Neuronal stem cell (in vitro differentiated cells): ENCODE measurements around the gene TMED9.

Experiments
- DNase-seq: peaks from one replicate; pipeline ENCODE4 v3.0.0-alpha.2; 2013; ENCODE audit warnings: low spot score
- H2AFZ ChIP-seq: one replicate; pipeline ENCODE4 v1.6.1; 2013; ENCODE audit warnings: mild to moderate bottlenecking, low read length, inconsistent platforms
- H2AK5ac ChIP-seq: 2 replicates; pipeline ENCODE4 v1.6.1; 2013; ENCODE audit warnings: low read depth, mild to moderate bottlenecking, inconsistent platforms, low read length, moderate library complexity, mixed read lengths
- H2BK120ac ChIP-seq: 2 replicates; pipeline ENCODE4 v1.6.1; 2013; ENCODE audit warnings: low read depth, mild to moderate bottlenecking, inconsistent platforms, low read length, moderate library complexity, mixed read lengths
- H2BK12ac ChIP-seq: one replicate; pipeline ENCODE4 v1.6.1; 2013; ENCODE audit warnings: low read length, inconsistent platforms
- H2BK15ac ChIP-seq: 2 replicates; pipeline ENCODE4 v1.6.1; 2013; ENCODE audit warnings: mild to moderate bottlenecking, low read length, inconsistent platforms, mixed read lengths
- H2BK5ac ChIP-seq: one replicate; pipeline ENCODE4 v1.6.1; 2013; ENCODE audit warnings: inconsistent platforms, mild to moderate bottlenecking, low read length, moderate library complexity
- H3K14ac ChIP-seq: one replicate; pipeline ENCODE4 v1.6.1; 2013; ENCODE audit warnings: low read length, inconsistent platforms
- H3K18ac ChIP-seq: 2 replicates; pipeline ENCODE4 v1.6.1; 2013; ENCODE audit warnings: low read length, inconsistent platforms
- H3K23ac ChIP-seq: 2 replicates; pipeline ENCODE4 v1.6.1; 2013; ENCODE audit warnings: low read depth, mild to moderate bottlenecking, mixed read lengths, low read length, inconsistent platforms; ENCODE audit not compliant: poor library complexity
- H3K27ac ChIP-seq: replicated peaks from 3 replicates; pipeline ENCODE4 v1.5.1; 2013; ENCODE audit warnings: low read length, inconsistent platforms
- H3K27me3 ChIP-seq, 3 experiments: 2 replicates each; pipeline ENCODE4 v1.6.1; 2013; ENCODE audit warnings: low read length in 3 of 3, mild to moderate bottlenecking in 2 of 3, inconsistent platforms in 1 of 3, low read depth in 1 of 3, mixed read lengths in 1 of 3, moderate library complexity in 1 of 3; ENCODE audit not compliant: control insufficient read depth in 3 of 3, insufficient read depth in 3 of 3
- H3K36me3 ChIP-seq, 2 donors: replicated peaks in 1 of 2; 2 replicates each; pipeline ENCODE4 v1.6.1; 2013; ENCODE audit warnings: low read length in 2 of 2; ENCODE audit not compliant: control insufficient read depth in 2 of 2, insufficient read depth in 2 of 2
- H3K4ac ChIP-seq: 2 replicates; pipeline ENCODE4 v1.6.1; 2013; ENCODE audit warnings: inconsistent platforms, mild to moderate bottlenecking, low read length, moderate library complexity
- H3K4me1 ChIP-seq, 2 donors: 1 replicate in 1 of 2; 2 replicates in 1 of 2; pipeline ENCODE4 v1.6.1; 2013; ENCODE audit warnings: low read length in 2 of 2, low read depth in 1 of 2; ENCODE audit not compliant: control insufficient read depth in 2 of 2, insufficient read depth in 1 of 2
- H3K4me2 ChIP-seq: one replicate; pipeline ENCODE4 v1.6.1; 2013; ENCODE audit warnings: mild to moderate bottlenecking, low read length, inconsistent platforms; ENCODE audit not compliant: insufficient read depth, poor library complexity, severe bottlenecking
- H3K4me3 ChIP-seq, 2 donors: 2 replicates each; pipeline ENCODE4 v1.5.1; 2013; ENCODE audit warnings: low read length in 2 of 2, mild to moderate bottlenecking in 2 of 2, inconsistent platforms in 1 of 2, moderate library complexity in 1 of 2
- H3K79me1 ChIP-seq: one replicate; pipeline ENCODE4 v1.6.1; 2013; ENCODE audit warnings: low read depth, mild to moderate bottlenecking, inconsistent platforms, low read length, moderate library complexity
- H3K9ac ChIP-seq: one replicate; pipeline ENCODE4 v1.6.1; 2013; ENCODE audit warnings: mild to moderate bottlenecking, low read depth, low read length, inconsistent platforms; ENCODE audit not compliant: poor library complexity
- H3K9me3 ChIP-seq, 2 donors: replicated peaks in 1 of 2; 2 replicates each; pipeline versions ENCODE3 to v1.6.1; 2013; ENCODE audit warnings: low read length in 2 of 2, mild to moderate bottlenecking in 2 of 2, inconsistent platforms in 1 of 2, low read depth in 1 of 2, mixed read lengths in 1 of 2, moderate library complexity in 1 of 2; ENCODE audit not compliant: control insufficient read depth in 2 of 2, insufficient read depth in 1 of 2
- H4K8ac ChIP-seq: one replicate; pipeline ENCODE4 v1.6.1; 2013; ENCODE audit warnings: low read depth, mild to moderate bottlenecking, inconsistent platforms, low read length, moderate library complexity
- H4K91ac ChIP-seq: one replicate; pipeline ENCODE4 v1.6.1; 2013; ENCODE audit warnings: low read length, low read depth, mild to moderate bottlenecking, inconsistent platforms; ENCODE audit not compliant: poor library complexity
- WGBS, 2 donors: extraction: QIAGEN DNeasy Blood & Tissue Kit; methylation state at CpG; one replicate each; pipeline ENCODE4 v1.1.7; 2013; ENCODE audit warnings: missing lambda C conversion rate in 2 of 2, mixed read lengths in 1 of 2; ENCODE audit not compliant: insufficient read length in 2 of 2, insufficient replicate concordance in 1 of 2; ENCODE audit errors: extremely low coverage in 2 of 2; 5-methylcytosine and 5-hydroxymethylcytosine counted together

The TMED9 gene

GRCh38 chr5:177552839-177553455 is 39.1 kb upstream of the TMED9 start:
- H2BK12ac ChIP-seq: no peak overlapping the region
- no CpG with 5 or more reads among the region's 16 CpGs for WGBS, 2 donors
- H3K4me2 ChIP-seq: peak overlapping the region; percentile 57
- H2BK120ac ChIP-seq: no peak overlapping the region
- H3K4ac ChIP-seq: no peak overlapping the region
- H3K27me3 ChIP-seq: no peaks in the 10 kb centered on the region
- peak overlapping the region; percentile 98 for H3K9ac ChIP-seq
- H3K4me3 ChIP-seq: peak overlapping the region; percentile 86 to 92
- H4K91ac ChIP-seq: no peak overlapping the region
- peaks cover 3% of the 10 kb centered on the region for H3K79me1 ChIP-seq
- DNase-seq: no peak
- no peak overlapping the region for H3K18ac ChIP-seq
- peaks cover 7 to 48% of the 10 kb centered on the region in 2 donors for H3K36me3 ChIP-seq
- no peak overlapping the region for H3K14ac ChIP-seq
- peaks cover 4 to 5% of the 10 kb centered on the region in 2 donors for H3K4me1 ChIP-seq
- H3K27ac ChIP-seq: no peak overlapping the region
- H3K23ac ChIP-seq: no peak overlapping the region
- no peak overlapping the region for H2AFZ ChIP-seq
- no peak overlapping the region for H2BK5ac ChIP-seq
- H2BK15ac ChIP-seq: no peak overlapping the region
- H2AK5ac ChIP-seq: no peak overlapping the region
- no peaks in the 10 kb centered on the region for H3K9me3 ChIP-seq
- no peak overlapping the region for H4K8ac ChIP-seq

GRCh38 chr5:177553671-177554429 is 38.2 kb upstream of the TMED9 start:
- Histone ChIP-seq H2AK5ac (peak overlapping the region; percentile 72), H3K18ac (peak overlapping the region; percentile 95), H3K27ac (peak overlapping the region; percentile 24), H3K4me1 (peaks cover 4 to 5% of the 10 kb centered on the region in 2 donors), H3K79me1 (peaks cover 3% of the 10 kb centered on the region), H3K27me3 (no peaks in the 10 kb centered on the region), H3K4ac (no peak overlapping the region), H3K36me3 (peaks cover 7 to 39% of the 10 kb centered on the region in 2 donors), H2BK12ac (no peak overlapping the region), H2BK5ac (no peak overlapping the region), H2BK120ac (no peak overlapping the region), H2BK15ac (no peak overlapping the region), H4K91ac (no peak overlapping the region), H3K4me2 (peak overlapping the region; percentile 57), H3K9ac (peak overlapping the region; percentile 98), H2AFZ (peak overlapping the region; percentile 84), H3K9me3 (no peaks in the 10 kb centered on the region), H3K4me3 (peak overlapping the region; percentile 86 to 92), H3K14ac (peak overlapping the region; percentile 87), H3K23ac (peak overlapping the region; percentile 93), H4K8ac (no peak overlapping the region)
- WGBS, 2 donors: no CpG with 5 or more reads among the region's 72 CpGs
- no peak for DNase-seq

GRCh38 chr5:177554474-177555111 is 37.4 kb upstream of the TMED9 start, which contains the start of gene FAM193B:
FAM193B (minus strand) TSS chr5:177554563; CDS start chr5:177554458, 105 bp downstream.
- H3K23ac ChIP-seq: peak within 1 kb of the TSS; percentile 93
- no peak within 1 kb of the TSS for H3K4ac ChIP-seq
- peak within 1 kb of the TSS; percentile 87 for H3K14ac ChIP-seq
- peaks cover 4 to 5% of the 10 kb centered on the region in 2 donors for H3K4me1 ChIP-seq
- peaks cover 3% of the 10 kb centered on the region for H3K79me1 ChIP-seq
- H3K27ac ChIP-seq: peak within 1 kb of the TSS; percentile 24
- peak within 1 kb of the TSS; percentile 86 to 92 for H3K4me3 ChIP-seq
- H4K8ac ChIP-seq: no peak within 1 kb of the TSS
- peak within 1 kb of the TSS; percentile 95 for H3K18ac ChIP-seq
- H3K9me3 ChIP-seq: no peaks in the 10 kb centered on the region
- peak within 1 kb of the TSS; percentile 72 for H2AK5ac ChIP-seq
- peak within 1 kb of the TSS; percentile 98 for H3K9ac ChIP-seq
- H4K91ac ChIP-seq: no peak within 1 kb of the TSS
- WGBS, 2 donors: no CpG with 5 or more reads among the region's 49 CpGs
- no peak within 1 kb of the TSS for H2BK15ac ChIP-seq
- H2BK5ac ChIP-seq: no peak within 1 kb of the TSS
- H2AFZ ChIP-seq: peak within 1 kb of the TSS; percentile 84
- DNase-seq: peak; percentile 88
- peaks cover 7 to 35% of the 10 kb centered on the region in 2 donors for H3K36me3 ChIP-seq
- no peaks in the 10 kb centered on the region for H3K27me3 ChIP-seq
- H2BK12ac ChIP-seq: no peak within 1 kb of the TSS
- peak within 1 kb of the TSS; percentile 57 for H3K4me2 ChIP-seq
- H2BK120ac ChIP-seq: no peak within 1 kb of the TSS

GRCh38 chr5:177555228-177555627 is 36.8 kb upstream of the TMED9 start:
- H3K27me3 ChIP-seq: no peaks in the 10 kb centered on the region
- no peak overlapping the region for H3K4me3 ChIP-seq
- no peak overlapping the region for H3K14ac ChIP-seq
- no peak for DNase-seq
- H3K9me3 ChIP-seq: no peaks in the 10 kb centered on the region
- H3K23ac ChIP-seq: no peak overlapping the region
- peaks cover 4 to 5% of the 10 kb centered on the region in 2 donors for H3K4me1 ChIP-seq
- H2BK15ac ChIP-seq: no peak overlapping the region
- no peak overlapping the region for H3K18ac ChIP-seq
- H3K9ac ChIP-seq: no peak overlapping the region
- no peak overlapping the region for H3K27ac ChIP-seq
- H3K4me2 ChIP-seq: no peak overlapping the region
- no peak overlapping the region for H2BK120ac ChIP-seq
- H3K4ac ChIP-seq: no peak overlapping the region
- H2BK5ac ChIP-seq: no peak overlapping the region
- H4K91ac ChIP-seq: no peak overlapping the region
- peaks cover 7 to 29% of the 10 kb centered on the region in 2 donors for H3K36me3 ChIP-seq
- H2AFZ ChIP-seq: peak overlapping the region; percentile 45
- peaks cover 3% of the 10 kb centered on the region for H3K79me1 ChIP-seq
- no peak overlapping the region for H4K8ac ChIP-seq
- H2BK12ac ChIP-seq: no peak overlapping the region
- WGBS, 2 donors: no CpG with 5 or more reads among the region's 2 CpGs
- no peak overlapping the region for H2AK5ac ChIP-seq
